GM19438 (cell line): Measurements from ENCODE around the gene PPP3R1.

Experiments
- ATAC-seq: cut with Tn5 transposase; IDR thresholded peaks from one replicate; pipeline ENCODE4 v1.9.1; 2021; ENCODE audit warnings: low read depth; ENCODE audit not compliant: unreplicated experiment

Gene PPP3R1

DNA sequence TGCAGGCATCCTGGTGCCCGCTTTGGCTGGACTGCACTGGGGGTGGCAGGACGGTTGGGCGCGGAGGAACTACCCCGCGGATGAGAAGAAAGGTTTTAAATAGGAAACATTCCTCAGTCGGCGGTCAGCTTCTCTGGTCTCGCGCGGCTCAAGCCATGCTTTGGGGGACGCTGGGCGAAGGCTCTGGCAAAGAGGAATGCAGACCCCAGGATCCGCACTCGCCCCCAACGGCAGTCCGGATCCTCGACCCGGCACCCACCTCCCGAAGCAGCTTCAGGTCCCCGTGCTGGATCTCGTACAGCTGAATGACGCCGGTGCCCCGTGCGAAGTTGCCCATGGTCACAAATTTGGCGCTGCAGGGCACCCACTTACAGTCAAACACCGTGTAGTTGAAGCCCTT, 95.3 kb downstream of the PPP3R1 start:
- ATAC-seq: peak; percentile 25

DNA sequence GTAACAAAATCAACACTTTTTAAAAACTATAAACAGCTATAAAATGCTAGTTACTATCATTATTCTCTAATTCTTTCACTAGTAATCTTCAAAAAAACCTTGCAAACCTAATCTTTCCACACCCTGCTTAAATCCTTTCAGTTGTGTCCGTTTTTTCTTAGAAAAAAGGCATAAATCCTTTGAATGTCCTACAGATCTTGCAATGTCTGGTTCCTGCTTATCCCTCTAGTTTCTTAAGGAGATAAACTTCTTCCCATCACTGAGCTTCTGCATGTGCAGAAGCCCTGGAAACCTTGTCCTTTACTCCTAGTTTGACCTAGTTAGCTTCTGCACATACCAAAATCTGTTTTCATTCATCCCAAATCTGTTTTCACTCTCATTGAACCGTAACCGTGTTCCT, 95.9 kb downstream of the PPP3R1 start:
- no peak for ATAC-seq

DNA sequence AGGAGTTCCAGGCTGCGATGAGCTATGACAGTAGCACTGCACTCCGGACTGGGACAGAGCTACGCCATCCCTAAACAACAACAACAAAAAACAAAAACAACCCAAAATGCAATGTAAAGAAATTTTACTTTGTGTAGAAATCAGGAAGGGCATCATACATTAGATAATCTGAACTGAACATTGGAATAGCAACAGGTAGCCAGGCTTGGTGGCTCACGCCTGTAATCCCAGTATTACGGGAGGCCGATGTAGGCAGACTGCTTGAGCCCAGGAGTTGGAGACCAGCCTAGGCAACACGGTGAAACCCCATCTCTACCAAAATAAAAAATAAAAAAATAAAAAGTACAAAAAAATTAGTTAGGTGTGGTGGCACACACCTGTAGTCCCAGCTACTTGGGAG, 96.7 kb downstream of the PPP3R1 start:
- ATAC-seq: no peak

DNA sequence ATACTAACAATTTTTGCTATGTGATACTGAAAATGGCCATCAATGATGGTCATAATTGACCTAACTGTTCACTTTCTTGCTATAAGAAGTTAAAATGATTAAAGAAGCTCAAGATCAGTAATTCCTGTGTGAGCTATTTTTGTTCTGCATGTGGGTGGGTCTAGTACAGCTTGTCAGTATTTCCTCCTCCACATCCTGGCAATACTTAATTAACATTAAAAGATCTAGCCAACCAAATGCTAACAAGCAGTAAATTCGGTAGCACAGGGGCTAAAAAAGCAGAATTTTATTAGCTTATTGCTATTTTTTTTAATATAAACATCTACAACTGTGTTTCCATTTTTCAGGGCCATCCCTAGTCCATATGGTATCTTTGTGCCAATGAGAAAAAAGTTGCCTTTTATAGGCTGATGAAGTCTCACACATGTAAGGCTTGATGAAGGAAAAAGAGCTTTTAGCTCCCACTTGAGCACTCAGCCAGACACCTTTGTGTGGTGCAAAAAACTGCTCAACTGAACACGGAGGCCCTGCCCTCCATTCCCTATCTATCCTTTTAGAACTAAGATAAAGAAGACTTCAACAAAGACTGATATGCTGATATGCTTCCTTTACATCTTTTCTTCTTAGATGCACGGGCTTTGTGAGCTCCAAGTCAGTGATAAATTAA, 99.5 kb downstream of the PPP3R1 start:
- ATAC-seq: no peak

DNA sequence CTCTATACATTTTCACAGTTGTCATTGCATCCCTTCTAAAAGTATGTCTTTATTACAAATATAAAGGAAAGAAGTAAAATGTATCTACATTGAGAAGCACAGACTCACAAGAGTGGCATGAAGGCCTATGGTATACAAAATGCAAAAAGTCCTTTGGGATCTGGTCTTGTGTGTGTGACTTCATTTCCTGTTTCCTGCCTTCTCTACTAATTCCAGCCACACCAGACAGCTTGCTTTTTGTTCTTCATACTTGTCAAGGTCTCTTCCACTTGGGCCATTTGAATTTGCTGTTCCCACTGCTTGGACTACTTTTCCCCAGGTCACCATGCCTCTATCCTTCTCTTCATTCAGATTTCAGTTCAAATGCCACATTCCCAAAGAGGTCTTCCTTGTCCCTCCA, 101.3 kb downstream of the PPP3R1 start:
- ATAC-seq: no peak

DNA sequence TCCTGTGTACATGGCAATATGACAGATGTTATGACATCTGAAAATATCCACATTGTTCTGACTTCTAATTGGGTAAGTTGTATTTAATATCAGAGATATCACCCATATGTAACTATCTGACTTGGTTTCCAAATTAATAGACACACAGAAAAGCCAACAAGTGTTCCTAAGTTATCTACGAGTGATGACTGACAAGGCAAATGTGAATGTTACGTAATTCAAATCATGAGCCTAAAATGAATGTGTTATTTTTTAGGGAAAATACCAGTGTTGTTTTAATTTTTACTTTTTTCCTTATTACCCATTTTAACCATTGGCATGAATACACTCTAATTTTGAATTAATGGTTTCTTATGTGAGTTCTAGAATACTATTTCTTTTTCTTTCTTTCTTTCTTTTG, 110.5 kb downstream of the PPP3R1 start:
- ATAC-seq: no peak

DNA sequence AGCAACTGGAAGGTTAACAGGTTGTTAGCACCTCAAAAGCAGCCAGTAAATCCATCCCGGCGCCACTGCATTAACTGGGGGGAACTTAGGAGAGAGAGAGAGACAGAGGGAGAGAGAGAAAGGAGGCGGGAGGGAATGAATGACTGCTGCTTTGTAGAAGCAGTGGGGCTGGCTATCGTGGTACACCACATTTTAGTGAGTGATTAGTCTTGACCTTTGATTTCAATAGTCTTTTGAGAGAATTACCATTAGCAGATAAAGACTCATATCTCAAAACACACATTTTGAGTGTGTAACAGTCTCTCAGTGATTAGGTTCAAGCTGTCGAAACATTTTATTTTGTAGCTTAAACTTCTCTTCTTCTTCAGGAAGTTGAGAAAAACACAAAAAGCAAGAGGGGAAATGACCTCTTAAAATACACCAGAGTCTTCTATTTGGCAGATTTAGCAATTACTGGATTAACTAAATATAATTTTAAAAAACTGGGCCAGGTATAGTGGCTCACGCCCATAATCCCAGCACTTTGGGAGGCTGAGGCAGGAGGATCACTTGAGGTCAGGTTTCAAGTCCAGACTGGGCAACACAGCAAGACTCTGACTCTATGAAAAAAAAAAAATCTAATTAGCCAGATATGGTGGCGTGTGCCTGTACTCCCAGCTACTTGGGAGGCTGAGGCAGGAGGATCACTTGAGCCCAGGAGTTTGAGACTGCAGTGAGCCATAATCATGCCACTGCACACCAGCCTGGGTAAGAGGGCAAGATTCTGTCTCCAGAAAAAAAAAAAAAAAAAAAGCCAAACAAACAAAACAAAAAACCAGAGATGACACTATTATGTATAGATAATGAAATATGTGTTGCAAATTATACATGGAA, 116.6 kb downstream of the PPP3R1 start:
- ATAC-seq: no peak

DNA sequence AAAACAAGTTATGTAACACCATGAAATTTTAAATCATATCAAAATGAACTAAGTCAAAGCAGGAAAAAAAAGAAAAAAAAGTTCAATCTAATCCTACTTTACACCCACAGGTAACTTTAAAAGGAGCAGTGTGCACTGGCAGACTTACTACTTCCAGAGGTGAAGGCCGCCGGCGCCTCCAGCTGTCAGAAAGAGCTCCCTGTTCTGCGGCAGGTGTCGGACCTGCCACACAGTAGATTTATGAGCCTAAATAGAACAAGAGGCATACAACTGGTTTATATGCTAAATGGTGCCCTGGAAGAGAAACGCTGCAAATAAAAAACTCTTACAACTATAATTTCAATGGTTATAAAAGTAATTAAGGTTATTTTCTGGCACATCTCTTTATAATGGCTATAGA, 117.8 kb downstream of the PPP3R1 start:
- no peak for ATAC-seq

DNA sequence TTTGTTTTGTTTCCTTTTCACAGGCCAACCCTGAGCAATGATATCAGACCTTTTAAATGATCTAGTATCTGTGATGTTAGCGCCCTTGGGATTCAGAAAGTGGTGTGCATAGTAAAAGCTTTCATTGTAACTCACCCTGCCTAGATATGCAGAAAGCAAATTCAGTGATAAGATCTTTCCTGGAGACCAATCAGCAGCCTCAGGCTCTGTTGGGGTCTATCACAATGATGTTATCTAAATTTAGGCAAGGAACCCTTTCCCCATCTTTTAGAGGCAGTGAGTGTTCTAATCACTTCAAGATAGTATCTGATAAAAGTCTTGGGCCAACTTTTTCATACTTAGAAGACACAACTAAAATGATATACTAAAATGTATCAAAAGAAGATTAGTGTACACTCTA, 118.2 kb downstream of the PPP3R1 start:
- no peak for ATAC-seq
